ENCODE measurements around the gene ANGPTL2.
A peak's percentile ranks its signal among the peaks of the same experiment; 100 is the strongest.

The ANGPTL2 gene

GRCh38 chr9:127136081-127136879 is 13.8 kb upstream of the ANGPTL2 start:
- no peak for DNase-seq

- DNase-seq = no peak
These were observed 12.8 kb upstream of the ANGPTL2 start for GRCh38 chr9:127135056-127135745.

GRCh38 chr9:127133739-127134167 is 11.3 kb upstream of the ANGPTL2 start:
- peak; percentile 87 for DNase-seq

DNA sequence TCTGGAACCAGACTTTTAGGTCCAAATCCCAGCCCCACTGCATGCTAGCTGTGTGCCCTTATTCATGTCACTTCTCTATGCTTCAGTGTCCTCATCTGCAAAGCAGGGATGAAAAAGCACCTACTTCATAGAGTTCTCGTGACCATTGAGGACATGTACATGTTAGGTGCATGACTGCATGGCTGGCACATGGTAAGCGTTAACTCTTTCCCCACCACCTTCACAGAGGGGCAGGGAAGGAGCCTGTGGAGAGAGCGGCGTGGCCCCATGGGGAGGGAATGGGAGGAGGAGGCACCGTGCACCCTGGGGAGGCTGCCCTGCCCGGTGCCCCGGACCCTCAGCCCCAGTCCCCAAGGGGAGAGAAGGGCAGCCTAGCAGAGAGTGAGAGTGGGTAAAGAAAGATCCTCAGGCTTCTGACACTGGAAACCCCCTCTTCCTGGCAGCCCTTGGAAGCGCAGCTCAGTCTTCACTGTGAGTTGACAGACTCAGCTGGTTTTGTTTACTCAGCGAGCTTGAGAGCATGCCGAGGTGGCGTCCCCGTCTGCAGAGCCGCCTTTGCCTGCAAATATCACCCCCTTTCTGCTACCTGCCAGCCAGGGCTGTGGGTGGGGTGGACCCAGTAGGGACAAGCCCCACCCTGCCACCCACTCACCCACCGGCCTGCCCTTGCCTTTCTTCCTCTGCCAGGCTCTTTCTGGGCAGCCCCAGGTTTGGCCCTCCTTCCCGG is 10.6 kb upstream of the ANGPTL2 start:
- DNase-seq = peak; percentile 68

DNA sequence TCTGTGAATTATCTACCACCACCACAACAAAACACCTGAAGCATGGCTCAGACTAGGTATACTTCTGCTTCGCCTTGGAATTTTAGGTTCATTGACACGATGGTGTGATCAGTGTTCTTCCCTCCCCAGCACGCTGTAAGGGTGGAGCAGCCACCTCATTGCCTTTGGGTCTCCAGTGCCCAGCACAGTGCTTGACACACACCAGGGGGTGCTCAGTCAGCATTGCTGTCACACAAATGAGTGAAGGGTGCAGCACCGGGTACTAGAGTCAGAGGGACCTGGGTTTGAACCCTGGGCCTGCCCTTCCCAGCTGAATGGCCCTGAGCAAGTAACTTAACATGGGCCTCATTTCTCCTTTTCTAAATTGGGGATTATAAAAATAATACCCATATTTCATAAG is 9.9 kb upstream of the ANGPTL2 start:
- DNase-seq = no peak

GRCh38 chr9:127131871-127132270 is 9.4 kb upstream of the ANGPTL2 start:
- no peak for DNase-seq

DNA sequence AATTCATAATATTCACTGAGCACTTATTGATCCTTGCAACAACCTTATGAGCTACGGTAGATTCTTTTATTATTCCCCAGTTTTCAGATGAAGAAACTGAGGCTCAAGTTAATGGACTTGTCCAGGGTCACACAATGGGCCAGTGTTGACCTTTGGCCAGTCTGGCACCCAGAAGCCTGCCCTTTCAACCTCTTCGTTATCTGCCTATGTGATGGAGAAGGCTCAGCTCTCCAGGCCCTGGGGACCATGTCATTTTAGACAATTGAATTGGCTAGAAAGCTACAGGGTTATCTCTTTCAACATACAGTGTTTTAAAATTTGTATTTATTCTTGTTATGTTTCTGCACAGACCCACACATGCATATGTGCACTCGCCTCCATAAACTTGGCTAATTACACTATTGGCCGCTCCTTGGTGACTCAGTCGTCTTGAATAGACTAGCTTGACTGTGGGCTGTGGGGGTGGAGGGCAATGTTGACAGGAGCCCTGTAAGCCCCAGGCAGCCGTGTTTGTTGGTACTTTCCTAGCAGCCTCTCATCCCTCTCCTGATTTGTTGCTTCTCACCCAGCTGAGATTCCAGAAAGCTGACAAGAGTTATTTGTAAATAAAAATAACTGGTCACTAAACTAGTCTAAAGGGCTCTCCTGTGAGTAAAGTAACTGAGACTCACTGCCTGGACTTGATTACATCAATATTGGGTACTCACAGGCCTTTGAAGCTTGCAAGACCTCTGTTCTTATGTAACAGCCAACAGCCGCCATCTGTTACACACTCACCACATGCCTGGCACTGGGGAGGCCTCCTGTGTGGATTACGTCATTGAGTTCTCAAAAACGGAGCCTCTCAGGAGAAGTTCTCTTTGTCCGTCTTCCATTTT is 8.5 kb upstream of the ANGPTL2 start:
- peak; percentile 76 for DNase-seq

GRCh38 chr9:127130235-127130634 is 7.8 kb upstream of the ANGPTL2 start:
- DNase-seq = no peak

DNA sequence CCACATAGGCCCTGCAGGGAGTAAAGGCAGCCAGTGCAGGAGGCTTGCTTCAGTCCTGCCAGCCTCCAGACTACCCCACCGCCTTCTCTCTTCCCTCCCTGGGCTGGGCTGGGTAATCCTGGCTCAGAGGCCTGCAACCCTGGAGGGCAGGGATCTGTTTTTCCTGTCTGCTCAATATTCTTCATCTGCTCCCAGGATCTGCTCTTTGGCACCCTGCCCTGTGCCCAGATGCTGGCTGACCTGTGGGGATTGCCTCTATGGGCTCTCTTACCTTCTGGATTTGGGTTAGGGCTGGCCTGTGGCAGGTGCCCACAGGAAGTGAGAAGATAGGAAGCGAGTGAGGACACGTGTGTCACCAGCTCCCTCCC is 7.3 kb upstream of the ANGPTL2 start:
- no peak for DNase-seq

DNA sequence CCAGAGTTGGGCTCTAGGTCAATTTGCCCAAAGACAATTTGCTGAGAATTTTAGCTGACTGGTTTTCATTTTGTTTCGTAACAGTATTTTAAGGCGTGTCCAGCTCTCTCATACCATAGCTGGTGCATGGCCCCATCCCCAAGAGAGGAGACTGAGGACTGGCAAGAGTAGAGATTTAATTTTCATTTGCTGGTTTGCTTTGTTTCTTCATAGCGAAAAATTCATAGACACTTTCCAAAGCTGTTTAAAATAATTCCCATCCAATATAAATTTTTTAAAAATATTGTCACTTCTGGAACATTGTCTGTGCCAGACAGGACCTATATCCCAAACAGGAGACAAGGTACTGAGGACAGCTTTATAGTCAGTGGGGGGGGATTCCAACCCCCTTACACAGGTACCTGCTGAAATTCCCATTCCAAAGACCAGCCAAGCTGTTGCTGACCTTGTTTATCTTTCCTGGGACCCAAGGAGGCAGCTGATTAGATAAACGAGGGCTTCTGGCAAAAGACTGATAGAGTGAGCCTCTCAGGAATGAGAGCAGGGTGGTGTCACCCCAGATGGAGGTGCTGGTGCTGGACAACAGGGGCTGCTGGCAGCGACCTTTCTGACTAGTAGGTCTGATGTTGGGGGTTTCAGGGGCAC is 6.8 kb upstream of the ANGPTL2 start:
- no peak for DNase-seq

DNA sequence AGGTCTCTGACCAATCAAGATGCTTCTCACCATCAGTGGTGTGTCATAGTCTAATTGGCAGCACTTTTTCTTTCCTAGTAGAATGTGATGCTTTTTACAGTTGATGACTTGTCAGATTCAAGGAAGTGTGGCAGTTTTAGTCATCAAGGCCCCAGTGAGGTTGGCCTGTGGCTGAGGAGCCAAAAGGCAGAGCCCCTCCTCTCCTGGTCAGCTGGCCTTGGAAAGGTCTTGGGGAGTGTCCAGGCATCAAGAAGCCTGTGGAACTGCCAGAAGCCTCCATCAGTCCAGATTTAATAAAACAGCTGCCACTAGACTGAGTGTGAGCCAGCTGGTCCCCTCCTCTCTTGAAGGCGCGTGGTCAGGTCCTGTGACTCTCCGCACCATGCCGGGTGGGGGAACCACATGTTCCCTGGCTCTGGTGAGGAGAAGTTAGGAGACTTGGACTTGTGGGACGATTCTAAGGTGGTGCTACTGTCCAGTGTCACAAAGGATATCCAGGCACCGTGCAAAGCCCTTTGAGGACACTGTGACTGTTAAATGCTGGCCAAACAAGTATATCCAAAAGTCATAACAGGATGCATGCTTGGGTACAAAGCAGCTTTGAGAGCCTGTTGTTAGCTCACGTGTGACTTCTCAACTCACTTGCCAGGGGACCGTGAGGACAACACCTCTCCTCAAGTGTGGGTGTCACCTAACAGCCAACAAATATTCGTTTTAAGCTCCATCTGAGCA is 6.1 kb upstream of the ANGPTL2 start:
- peak; percentile 73 for DNase-seq

DNA sequence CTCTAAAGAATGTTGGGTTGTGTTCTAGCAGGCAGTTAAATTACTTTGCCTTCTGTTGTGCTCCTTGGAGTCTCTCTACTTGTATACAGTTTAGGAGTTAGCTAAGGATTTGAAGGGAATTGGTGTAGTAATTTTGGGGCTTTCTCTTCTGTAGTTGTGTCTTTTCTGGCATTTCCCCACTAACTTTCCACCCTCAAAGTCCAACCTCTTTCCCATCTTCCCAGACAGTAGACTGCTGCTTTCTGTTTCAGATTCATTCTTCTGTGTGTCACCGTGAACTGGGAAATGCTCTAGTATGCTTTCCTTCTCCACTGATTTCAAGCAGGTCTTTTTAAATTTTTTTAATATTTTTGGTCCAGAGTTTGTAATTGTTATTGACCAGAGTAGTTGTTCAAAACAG is 4.5 kb upstream of the ANGPTL2 start:
- no peak for DNase-seq

DNA sequence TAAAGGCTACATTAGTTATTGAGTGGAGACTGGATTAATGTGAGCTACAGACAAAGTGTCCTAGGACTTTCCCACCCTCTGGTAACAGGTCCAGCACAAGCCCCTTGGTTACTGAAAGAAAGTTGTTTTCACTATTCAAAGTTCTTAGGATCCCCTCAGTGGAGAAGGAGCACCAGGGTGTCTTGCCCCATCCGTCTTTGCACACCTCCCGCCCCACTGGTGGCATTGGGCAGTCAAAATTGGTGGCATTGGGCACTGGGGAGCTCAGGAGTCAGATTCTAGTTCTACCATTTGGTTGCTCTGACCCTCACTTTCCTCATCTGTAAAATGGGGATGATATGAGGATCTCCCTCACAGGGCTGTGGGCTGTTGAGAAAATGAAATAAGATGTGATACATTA is 2.4 kb upstream of the ANGPTL2 start:
- no peak for DNase-seq

- DNase-seq = no peak
These were observed 1.7 kb upstream of the ANGPTL2 start for GRCh38 chr9:127124111-127124531.

- no peak for DNase-seq
These were observed 842 bp upstream of the ANGPTL2 start for GRCh38 chr9:127123064-127123890.

DNA sequence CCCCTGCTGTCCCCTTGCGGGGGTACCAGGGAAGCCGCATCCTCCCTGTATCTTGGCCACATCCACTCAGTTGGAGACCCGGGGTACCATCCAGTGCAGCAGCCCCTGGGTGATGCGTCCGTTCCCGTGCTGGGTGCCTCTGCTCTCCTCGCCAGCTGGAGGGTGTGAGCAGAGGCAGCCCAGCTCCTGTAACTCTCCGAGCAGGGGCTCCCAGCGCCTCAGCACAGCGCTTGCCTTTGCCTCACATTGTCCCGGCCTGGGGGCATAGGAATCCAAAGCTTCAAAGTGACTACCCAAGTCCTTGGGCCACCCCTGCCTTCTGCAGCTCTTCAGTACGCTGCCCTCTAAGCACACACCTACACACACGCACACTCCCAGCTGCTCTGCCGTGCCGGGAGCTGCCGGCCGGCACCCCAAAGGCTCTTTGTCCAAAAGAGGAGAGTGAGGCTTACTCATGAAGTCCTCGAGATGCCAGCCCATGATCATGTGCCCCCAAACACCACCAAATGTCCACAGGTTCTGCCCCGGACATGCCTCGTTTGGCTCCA is 733 bp downstream of the ANGPTL2 start:
- peak; percentile 41 for DNase-seq

DNA sequence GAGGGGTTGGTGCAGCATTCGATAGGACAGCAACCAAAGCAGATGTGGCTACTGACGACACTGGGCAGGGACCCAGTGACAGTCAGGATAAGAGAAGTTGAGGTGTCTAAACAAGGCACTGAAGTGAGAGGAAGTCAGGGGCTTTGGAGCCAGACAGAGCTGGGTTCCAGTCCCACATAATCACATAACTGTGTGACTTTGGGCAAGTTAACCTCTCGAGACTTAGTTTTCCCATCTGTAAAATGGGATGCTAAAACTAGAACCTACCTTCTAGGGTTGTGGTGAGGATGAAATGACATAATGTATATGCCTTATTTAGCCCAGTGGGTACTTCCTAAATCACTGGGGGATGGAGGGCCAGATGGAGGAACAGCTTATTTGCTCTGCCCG is 3.1 kb downstream of the ANGPTL2 start:
- DNase-seq = no peak

- no peak for DNase-seq
These were observed 3.7 kb downstream of the ANGPTL2 start for GRCh38 chr9:127118597-127119319.

- no peak for DNase-seq
These were observed 4.6 kb downstream of the ANGPTL2 start for GRCh38 chr9:127117801-127118200.

GRCh38 chr9:127116957-127117356 is 5.5 kb downstream of the ANGPTL2 start:
- no peak for DNase-seq
